IPS DF 19.7 (cell line): ENCODE data around the gene LYZL1.
"Not testable (repeated sequence)": the region's sequence is repeated elsewhere in the genome, so short reads cannot be mapped to it uniquely, and the experiment has no call there.

ENCODE experiments used
- DNase-seq: peaks from one replicate; pipeline ENCODE4 v3.0.0-alpha.2; 2013; ENCODE audit warnings: low read depth, low spot score

The LYZL1 gene

DNA sequence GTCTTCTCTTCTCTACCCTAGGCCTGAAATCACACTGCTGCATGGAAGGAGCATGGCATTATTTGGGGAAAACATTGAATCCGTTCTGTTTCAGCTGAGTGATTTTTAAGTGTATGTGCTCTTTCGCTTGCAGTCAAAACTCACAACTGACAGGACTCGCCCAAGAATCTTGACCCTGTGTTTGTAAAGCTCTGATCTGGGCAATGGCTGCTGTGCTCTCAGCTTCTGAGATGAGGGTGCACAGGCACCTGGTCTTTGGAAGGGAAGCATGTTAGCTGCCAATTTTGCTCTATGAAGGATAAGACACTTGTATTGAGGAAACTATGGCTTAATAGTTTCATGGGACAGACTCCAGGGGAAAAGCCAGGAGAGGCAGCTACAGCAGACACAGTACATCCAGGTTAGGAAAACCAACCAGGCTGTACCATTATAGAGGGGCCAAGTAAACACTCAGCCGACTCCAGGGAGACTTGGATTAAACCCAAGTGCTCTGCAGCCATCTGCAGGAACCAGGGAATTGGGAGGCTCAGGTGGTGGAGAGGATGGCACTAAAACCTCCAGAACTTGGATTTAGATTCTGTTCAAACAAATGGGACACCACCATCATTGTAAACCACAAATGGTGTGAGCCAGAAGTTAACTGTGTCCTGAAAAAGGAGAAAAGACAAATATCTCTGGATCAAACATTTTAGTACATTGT, 43.3 kb downstream of the LYZL1 start:
- DNase-seq: no peak

DNA sequence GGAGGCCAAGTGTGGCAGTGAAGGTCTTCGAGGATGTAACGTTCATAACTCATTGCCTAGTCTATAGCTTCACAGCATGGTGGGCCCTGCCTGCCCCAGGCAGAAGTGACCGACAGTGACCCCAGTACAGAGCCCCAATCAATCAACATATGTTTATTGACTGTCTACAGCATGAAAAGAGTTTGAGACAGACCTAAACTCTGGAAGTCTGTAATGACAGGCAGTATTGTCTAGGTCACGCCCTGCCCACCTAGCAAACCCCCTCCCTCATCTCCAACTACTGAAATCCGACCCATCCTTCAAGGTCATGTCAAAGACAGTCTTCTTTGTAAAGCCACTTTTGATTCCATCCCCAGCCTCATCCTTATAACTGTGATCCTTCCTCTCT, 43.9 kb downstream of the LYZL1 start:
- DNase-seq: no peak

DNA sequence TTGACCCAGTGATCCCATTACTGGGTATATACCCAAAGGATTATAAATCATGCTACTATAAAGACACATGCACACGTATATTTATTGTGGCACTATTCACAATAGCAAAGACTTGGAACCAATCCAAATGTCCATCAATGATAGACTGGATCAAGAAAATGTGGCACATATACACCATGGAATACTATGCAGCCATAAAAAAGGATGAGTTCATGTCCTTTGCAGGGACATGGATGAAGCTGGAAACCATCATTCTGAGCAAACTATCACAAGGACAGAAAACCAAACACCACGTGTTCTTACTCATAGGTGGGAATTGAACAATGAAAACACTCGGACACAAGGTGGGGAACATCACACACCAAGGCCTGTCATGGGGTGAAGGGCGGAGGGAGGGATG, 48.7 kb downstream of the LYZL1 start:
- DNase-seq: not testable (repeated sequence)

DNA sequence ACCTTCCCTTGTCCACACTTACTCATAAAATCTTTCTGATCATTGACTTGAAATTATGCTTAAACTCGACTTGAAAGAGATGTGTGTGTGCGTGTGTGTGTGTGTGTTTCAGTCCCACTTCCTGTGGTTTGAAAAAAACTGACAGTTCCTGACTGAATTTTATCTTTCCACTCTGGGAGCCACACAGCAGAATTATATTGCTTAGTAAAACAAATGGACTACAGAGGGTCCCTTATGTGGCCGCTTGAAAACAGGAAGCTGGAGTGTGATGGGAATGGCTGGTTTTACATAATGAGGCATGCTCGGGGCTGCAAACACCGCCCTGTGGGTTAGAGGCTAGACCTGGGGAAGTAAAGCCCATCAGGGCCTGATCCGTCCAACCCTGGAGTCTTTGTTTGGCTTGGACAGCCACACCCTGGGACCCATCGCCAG, 54.8 kb downstream of the LYZL1 start:
- DNase-seq: no peak

DNA sequence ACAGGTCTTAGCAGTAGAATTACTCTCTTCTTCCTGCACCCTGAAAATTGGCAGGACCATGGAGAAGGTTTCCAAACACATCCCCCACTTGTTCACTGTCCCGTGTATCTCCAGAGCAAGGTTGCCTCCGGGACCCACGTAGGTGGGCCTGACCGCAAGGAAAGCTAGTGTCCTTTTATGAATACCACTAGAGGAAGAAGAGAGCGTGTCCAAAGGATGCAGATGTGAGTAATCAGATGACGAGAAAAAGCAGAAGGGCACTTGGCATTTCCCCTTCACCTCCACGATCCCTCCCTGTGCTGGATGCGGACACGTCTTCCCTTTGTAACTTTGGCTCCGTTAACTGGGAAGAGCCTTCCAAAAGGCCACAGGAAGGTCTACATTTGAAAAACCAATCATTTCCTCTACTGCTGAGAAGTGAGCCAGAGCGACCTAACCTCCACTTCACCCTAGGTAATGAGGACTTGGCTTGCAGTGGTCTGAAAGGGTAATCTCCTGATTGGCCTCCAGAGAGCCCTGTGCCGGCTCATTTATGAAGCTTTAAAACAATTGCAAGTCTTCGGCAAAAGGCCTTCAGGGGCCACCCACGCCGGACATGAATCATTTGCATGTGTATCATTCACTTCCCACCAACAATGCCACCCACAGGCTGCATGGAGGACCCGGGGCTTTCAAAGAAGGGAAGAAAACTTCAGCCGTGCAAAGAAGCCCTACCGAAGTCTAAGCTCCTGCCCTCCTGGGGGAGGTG, 55.4 kb downstream of the LYZL1 start:
- DNase-seq: peak; percentile 30

DNA sequence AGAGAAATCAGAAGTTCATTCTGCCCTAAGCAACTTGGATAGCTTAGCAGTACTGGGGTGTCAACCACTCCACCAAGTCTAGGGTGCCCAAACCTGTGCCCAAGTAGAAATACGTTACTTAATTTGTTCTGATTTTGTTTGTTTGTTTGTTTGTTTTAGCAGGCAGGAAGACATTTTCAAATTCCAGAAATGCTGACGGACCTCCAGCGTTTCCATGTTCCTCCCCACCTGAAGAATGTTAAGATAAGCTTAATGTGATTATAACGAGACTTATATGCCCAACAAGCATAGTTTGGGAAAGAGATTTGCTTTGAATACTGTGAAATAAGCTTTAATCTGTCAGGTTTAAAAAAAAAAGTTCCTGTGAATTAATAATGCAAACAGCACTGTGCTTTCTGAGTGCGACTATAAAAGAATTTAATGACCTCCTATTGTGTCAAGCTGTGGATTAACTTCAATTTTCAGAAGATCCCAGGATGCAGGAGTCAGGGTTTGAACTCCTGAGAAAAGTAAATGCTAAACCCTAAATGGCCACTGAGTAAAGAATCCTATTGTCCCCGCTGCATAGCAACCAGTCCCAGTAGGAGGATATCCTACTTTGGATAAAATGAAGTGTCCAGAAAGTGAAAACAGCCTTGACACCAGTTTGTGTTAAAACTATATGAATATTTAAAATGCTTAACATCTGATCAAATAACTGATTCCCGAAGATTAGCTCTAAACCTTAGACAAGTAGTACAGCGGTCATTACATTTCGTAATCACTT, 56.5 kb downstream of the LYZL1 start:
- no peak for DNase-seq

DNA sequence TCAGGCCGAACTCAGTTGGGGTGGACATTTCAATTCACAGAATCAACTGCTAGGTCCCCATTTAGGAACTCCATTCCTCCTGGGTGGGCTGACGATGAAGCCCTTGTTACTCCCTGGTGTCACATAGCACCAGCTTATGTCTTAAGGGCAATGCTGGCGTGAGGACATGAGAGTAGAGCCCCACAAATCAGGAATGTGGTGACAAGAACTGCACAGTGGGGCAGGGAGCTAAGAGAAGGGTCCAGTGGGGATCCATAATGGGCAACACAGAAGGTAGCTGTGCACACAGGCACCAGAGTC, 57.0 kb downstream of the LYZL1 start:
- no peak for DNase-seq

DNA sequence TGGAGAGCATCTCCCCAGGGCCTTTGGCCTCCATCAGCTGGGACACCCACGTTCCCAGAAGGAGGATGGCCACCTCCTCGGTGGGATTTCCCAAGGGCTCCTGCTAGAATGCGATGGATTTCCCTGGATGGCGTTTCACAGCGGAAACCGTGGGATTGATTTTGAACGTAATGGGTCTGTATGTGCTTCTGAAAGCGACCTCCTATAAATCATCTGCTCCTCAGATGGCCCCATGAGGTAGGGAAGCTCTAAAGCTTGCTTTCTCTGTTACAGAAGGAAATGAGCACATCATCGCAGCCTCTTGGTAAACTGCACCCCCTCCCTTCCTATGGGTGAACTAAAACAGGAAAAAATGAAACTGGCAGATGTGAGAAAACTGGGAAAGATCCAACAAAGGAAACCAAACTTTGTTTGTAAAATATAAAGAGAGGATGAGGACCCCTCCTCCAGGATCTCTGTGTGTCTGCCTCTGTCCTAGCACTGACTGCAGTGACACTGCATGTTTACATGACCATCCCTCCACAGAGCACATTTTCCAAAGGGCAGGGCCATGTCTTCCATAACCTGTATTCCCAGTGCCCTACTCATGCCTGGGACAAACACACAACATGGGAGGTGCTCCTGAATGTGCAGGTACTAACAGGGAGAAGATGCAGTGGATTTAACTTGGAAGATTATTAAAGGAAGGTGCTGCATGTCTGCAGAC, 57.6 kb downstream of the LYZL1 start:
- no peak for DNase-seq

DNA sequence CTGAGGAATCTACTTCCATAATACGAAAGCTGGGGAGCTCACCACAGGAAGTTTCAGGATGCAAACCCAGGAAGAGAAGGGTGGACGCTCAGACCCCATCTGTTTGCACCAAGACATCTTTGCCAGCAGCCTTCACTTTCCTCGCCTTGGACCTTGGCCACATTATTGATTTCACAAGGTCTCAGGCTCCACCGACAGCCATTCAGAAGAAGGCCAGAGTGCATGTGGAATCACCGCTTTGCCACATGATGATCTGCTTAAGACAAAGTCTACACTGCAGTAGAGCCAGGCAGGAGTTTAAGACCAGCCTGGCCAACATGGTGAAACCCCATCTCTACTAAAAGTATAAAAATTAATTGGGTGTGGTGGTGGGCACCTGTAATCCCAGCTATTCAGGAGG, 60.0 kb downstream of the LYZL1 start:
- DNase-seq: no peak

DNA sequence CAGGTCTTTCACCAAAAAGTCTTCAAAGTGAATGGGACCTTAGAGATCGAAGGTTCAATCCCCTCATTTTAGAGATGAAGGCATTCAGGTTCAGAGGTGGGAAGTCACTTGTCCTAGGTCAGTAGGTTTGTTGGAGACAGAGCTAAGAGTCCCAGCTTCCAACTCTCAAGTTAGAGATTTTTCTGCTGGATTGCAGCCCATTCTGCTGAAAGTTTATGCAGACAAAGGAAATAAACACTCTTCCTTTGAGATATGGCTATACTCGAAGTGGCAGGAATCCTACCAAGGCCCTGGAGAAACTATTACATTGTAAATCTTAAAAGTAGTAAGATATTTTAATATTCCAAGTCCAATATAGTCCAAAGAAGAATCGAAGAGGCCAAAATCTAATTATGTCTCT, 64.4 kb downstream of the LYZL1 start:
- DNase-seq: no peak

DNA sequence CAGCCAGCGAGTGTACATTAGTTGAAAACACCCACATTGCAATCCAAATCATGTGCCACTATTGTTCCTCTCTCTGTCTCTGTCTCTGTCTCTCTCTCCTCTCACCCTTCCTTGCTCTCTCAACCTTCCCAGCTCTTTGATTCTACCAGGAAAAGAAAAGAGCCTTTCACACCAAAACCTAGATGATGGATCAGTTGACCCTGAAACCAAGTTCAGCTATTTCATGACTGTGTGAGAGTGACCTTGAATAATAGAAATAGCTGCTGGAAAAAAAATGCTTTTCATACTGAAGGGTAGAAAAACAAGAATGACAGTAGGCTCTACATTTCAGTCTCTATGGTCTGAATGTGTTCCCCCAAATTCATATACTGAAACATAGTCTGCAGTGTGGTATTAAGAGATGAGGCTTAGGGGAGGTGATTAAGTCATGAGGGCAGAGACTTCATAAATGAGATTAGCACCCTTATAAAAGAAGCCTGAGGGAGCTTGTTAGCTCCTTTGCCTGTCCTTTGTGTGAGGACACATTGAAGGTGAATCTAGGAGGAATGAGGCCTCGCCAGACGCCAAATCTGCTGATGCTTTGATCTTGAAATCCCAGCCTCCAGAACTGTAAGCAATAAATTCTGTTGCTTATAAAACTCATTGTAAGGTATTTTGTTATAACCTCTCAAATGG, 65.2 kb downstream of the LYZL1 start:
- no peak for DNase-seq

DNA sequence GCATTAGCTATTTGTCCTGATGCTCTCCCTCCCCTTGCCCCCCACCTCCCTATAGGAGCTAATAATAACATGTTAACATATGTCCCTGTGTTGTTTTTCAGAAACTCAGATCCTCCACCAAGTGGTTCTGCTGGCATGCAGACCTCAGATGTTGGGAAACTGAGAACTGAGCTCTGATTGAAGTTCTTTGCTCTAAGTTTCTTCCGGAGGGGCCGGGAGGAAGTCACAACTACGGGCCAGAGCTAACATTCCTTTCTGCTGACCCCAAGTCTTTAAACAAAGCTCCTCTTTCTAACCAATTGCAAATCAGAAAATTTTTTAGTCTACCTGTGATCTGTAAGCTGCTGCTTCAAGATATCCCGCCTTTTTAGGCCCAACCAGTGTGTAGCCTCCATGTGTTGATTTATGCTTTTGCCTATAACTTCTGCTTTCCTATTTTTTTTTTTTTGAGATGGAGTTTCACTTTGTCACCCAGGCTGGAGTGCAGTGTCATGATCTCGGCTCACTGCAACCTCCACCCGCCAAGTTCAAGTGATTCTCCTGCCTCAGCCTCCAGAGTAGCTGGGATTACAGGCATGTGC, 66.6 kb downstream of the LYZL1 start:
- DNase-seq: no peak

DNA sequence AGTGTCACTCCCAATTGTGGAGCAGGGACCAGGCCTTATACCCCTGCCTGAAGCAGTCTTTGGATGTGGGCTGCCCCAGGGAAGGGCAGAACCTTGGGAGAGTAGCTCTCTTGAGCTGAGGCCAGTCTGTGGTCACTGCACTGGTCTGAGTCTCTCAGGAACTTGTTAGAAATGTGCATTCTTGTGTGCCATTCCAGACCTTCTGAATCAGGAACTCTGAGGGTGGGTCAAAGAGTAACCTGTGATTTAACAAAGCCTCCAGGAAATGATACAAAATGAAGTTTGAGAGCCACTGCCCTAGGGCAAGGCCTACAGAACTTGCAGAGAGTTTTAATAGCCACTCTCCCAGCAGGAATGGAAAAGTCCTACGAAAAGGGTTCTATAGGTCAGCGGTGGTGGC, 68.1 kb downstream of the LYZL1 start:
- no peak for DNase-seq

DNA sequence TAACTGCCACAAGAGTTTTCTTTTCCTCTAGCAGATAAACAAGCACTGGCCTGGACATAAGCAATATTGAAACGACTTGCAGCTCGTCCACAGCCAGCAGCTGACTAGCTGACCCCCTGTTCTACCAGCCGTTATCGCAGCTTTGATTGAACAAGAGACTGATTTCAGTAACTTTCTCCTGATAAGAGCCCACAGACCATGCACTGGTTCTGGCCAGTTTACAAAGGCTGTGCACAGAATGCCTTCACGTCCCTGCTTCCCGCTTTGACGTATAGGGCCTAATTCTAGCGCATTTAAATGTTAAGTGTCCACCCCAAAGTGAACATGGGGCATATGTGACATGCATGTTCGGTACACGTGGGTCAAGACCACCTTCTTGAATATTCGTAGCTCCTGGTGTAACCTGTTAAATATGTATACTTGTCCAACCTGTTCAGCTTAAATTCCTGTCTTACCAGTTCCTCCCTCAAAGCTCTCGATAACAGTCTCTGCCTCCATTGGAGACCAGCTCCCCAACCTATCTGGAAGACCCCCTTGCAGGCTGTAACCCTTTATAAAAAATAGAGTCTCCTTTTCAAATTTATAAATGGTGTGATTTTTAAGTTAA, 69.2 kb downstream of the LYZL1 start:
- DNase-seq: no peak

DNA sequence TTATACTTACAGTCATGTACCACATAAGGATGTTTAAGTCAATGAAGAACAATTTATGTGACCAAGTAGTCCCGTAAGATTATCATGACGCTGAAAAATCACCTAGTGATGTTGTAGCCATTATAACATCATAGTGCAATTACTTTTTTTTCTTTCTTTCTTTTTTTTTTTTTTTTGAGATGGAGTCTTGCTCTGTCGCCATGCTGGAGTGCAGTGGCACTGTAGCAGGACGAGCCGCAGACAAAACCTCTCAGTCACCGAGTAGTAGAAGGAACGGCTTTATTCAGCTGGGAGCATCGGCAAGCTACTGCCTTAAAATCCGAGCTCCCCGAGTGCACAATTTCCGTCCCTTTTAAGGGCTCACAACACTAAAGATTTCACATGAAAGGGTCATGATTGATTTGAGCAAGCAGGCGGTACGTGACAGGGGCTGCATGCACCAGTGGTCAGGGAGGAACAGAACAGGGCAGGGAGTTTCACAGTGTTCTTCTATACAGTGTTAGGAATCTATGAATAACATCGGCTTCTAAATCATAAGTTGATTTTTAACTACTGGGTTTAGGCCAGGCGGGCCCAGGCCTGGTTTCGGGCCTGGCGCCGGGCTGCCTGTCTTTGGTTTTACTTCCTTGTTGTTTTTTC, 71.5 kb downstream of the LYZL1 start:
- DNase-seq: not testable (repeated sequence)
